Erythroblast (primary cell): Measurements from ENCODE around the gene RRP8.

Experiments used
- GATA1 ChIP-seq: IDR thresholded peaks from 2 replicates; pipeline ENCODE4 v1.6.1; 2011; ENCODE audit warnings: low read depth, mild to moderate bottlenecking, control low read depth, low read length, moderate library complexity
- POLR2A ChIP-seq: IDR thresholded peaks from 2 replicates; pipeline ENCODE4 v1.6.1; 2011; ENCODE audit warnings: mild to moderate bottlenecking, low read length

GRCh38 chr11:6576471-6577373, 26.7 kb downstream of the RRP8 start:
- TF ChIP-seq POLR2A = no peak
- no peak for TF ChIP-seq GATA1
